DMS114 treated with DMSO at 0.1 percent for 48 hours (cell line): ENCODE data around the gene DMD.
"Not testable (repeated sequence)": the region's sequence is repeated elsewhere in the genome, so short reads cannot be mapped to it uniquely, and the experiment has no call there.

Experiments used
- DNase-seq: peaks from one replicate; lab custom pipeline; 2025; ENCODE audit not compliant: unreplicated experiment; lab: John Stamatoyannopoulos, UW

The DMD gene

DNA sequence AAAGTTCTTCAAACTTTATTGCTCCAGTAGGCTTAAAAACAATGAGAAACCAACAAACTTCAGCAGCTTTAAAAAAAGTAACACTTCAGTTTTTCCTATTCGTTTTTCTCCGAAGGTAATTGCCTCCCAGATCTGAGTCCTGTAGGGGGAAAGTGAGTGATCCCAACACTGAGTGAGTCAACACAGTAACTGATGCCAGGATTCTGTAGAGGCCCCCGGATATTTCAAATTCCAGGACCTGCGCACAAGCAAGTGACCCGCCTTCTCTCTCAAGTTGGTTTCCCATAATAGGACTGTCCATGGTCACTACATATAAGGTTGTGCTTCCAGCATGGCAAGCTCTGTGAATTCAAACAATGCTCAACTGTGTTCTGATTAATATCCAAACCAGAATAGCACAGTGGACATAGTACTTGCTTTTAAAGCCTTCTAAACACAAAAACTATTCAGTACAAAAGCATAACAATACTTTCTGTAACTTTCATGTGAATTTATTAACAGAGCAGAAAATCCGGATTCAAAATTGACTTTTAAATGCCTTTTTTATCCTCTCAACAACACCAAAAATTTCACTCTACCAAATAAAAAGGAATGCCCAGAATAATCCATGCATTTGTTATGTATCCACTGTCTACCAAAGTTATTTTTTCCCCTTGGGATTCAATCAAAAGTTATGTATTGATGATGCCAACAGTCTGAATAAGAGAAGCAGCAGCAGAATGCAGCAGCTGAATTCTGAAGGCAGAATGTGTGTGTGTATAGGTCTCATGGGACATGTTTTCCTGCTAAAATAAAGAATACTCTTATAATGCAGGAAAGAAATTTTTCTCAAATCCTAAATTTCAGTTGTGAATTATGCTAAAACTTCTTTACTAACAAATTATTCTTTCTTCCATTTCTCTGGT is at the start of gene DMD:
Gene DMD (minus strand): TSS at position 194 of the 905 bp plus-strand sequence. CDS start 237 bp downstream, outside the sequence.
- DNase-seq, result no peak

DNA sequence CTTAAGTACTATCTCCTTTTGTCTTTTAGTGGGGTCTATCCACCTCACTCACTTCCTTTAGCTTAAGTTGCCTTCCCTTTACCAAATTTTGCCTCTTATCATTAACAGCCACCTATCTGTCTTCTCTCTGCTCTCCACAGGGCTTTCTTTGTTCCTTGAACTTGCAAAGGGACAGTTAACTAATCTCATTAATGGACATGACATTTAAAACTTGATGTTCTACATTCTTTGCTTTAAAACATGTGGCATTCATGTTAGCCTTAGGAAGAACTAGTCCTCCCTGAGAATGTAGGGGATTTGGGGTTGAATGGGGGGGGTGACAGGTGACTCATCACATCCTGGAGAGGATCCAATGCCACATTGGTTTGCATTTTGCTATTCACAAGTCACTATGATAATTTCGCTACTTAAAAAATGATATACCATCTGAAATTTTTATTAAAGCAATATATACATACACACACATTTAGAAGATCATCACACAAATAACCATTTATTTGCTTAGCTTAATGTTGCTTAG is 41.0 kb upstream of the DMD start:
- DNase-seq, result no peak

DNA sequence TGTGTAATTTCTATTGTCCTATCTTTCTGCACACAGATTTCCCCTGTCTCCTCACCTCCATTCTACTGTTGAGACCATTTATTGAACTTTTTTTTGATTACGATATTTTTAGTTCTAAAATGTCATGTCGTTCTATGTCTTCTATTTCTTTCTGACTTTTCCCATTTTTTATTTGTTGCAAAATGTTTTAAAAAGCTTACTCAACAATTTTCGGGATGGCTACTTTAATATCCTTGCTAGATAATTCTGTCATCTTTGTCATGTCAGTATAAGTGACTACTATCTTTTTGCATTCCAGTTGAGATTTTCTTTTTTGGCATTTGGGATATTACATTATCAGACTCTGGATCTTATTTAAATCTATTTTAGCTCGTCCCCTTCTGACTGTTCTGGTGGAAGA is 7.5 kb upstream of the DMD start:
- DNase-seq, result no peak

DNA sequence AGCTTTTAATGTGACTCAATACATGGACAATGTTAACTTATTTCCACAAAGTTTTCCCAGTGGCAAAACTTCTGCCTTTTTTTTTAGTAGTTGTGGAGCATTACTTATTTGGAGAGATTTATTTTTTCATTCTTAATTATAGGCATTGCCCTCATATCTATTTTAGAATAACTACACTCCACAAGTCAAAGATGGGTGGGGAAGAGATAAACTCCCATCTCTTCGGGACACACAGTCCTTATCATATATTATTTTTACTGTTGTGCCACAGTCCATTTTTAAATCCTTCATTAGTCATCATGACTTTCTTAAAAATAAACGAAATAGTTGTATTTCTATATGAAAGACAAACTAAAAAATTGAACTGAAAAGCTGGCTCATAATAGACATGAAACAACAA is 1.2 kb downstream of the DMD start:
- no peak for DNase-seq

DNA sequence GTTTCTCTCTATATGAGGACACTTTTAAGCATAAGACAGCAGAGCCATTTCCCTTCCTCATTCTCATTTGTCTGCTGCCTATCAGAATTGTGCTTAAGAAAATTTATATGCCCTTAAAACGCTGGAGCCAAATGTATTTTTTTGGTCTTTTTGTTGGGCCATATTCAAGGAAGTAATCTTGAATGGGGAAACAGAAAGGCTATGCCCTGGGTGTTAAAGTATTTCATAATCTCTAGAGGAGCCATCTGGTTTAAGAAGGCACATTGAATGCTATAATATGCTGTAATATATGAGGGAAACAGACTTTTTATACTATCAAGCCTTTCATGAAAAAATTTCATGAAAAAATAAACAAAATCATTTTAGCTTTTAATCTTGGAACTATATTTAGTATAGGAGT is 4.3 kb downstream of the DMD start:
- DNase-seq, result no peak

DNA sequence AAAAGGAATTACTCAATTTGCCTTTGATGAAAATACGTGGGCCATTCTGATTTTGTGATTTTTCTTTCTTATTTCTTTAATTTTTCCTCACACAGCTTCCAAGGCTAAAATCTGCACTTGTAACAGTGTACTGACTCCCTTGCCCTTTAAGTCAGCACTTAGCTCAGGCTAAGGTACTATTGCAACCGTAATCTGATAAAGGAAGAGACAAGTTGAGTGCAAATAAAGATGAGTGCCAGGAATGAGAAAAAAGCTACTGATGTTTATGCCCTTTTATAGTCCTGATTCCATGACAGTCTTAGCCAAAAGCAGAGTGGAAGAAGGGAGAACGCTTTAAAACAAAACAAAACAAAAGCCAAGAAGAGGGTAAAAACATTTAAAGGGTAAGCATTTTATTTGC is 6.0 kb downstream of the DMD start:
- DNase-seq, result no peak

DNA sequence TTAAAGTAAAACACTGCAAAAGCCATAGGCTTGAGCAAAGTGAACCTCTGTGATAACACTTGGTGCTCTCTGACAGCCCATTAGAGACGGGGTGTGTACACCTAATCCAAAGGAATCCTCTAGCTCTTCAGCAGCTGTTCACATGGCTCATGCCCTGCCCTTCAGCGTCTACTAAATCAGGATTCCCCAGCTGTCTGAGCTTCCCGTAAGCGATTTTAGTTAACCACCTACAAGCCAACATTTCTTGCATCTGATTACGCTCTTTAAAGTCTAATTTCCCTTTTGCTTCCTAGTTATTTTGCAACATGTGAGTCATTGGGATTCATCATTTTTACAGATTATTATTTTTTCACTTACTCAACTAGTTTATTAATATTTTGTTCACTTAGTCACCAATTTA is 6.5 kb downstream of the DMD start:
- no peak for DNase-seq

DNA sequence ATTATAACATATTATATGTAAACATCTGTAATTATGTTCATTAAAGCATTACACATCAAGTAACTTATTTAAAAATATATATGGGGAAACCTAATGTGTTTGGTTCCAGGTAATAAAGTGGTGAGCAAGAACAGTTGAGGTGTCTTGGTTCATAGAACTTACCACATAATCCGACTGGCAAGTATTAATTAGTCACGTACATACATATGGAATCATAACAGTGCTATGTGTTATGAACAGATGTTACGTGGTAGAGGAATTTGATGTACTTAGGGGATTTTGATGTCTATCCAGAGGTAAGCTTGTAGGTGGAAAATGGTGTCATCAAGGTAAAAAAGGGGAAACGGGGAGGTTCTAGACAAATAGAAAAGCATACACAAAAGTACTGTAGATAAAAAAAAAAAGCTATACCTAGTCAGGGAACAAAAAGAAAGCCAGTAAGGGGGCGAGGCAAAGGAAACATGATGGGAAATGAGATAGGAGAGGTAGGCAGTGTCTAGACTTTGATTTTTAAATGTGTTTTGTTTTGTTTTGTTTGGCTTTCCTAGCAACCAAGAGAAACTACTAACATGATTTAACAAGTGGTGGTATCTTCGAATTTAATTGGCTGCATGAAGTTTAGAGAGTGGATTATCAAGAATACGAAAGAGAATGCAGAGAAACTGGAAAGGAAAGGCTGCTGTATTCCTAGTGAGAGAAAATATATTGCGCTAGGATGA is 12.6 kb downstream of the DMD start:
- DNase-seq, result no peak

DNA sequence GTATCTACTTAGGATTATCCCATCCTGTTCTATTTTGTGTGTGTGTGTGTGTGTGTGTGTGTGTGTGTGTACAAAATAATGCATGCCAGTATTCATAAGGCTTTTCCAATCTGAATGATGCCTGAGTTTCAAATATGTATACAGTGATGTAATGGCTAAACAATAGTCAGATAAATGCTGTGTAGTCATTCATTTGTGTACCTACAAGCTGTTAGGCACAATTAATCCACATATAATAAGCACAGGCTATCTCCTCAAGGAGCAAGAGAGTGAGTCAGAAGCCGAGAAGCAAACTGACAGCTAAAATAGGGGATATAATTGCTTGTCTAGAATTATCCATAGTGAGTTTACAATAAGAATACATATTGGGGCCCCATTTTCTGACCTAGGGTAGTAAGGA is 15.7 kb downstream of the DMD start:
- no peak for DNase-seq

DNA sequence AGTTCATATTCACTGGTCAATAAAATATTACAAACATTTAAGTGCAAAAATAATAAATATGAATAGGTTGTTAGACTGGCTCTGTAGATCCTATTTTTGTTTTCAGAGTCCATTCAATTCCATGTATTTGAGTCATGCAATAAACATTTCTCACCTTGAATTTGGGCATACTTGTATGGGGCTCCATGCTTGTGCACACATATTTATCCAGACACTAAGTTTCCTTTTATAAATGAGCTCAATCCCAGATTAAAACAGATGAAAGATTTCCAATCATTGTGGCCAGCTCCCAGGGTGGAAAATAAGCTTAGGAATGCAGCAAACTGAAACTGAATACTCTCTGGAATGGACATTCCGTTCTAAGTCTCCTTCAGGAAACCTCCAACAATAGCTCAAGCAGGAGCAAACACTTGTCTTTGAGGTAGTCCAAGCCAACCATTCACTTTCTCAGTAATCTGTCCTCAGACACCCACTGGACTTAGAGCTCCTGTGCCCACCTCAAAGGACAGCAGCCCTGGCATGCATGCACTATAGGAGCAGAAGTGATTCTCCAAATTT is 16.4 kb downstream of the DMD start:
- DNase-seq, result no peak

DNA sequence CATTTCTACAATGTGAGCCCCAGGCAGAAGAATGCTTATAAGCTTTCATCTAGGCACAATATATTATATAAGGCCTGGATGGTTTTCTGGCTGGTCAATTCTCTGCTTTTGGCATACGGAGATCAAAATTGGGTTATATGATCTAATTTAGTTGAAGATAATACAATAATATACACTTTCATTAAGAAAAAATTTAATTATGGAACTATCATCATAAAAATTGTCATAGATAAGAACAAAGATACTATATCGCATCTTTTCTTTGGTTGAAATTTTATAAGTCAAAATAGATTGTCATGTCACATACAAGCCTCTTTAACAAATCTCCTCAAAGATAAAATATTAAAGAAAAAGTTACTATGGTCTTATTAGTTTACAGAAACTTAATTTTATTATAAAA is 17.1 kb downstream of the DMD start:
- no peak for DNase-seq

DNA sequence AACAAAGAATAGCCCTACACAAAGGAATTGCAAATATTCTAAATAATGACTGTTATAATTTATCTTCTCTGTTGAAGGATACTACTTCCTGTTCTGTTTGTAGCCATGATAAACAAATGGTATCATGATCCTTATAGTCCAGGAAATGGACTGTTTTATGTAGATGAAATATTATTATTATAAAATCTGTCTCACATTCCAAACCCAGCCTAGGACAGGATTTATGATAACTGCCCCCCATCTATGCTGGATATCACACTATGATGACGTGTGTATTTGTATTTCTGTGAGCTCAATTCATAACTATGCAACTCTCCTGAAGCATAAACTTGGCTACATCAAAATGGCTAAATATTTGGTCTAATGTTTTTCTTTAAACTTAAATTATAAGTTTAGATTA is 21.3 kb downstream of the DMD start:
- DNase-seq, result no peak

DNA sequence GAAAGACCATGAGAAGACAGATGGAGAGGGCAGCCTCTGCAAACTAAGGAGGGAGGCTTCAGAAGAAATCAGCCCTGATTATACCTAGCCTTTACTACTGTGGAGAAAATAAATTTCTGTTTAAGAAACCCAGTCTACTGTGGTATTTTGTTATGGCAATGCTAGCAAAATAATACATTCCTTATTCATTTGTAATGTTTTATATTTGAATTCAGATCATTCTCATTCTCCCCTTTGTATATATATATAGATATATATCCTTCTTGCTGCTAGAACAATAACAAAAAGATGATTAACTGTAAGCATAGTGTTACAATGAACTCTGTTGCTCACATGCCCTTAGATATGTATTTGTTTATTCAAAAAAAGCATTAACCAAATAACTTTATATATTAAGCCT is 22.5 kb downstream of the DMD start:
- no peak for DNase-seq

DNA sequence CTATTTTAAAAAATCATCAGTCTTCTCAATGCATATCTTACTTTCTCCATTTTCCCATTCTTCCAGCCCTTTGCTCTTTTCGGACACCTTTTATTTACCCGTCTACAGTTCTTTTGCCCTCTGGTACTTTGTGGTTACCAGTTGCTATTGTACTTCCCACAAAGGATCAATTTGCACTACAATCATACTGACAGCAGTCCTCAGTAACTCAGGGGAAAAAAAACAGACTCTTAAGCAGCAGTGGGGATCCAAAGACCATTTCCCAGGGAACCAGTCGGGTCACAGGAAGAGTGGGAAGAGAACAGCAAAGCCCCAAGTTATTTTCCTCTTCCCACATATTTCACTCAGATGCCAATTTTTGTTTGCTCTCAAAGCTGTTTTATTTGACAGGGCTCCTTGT is 23.1 kb downstream of the DMD start:
- DNase-seq, result no peak

DNA sequence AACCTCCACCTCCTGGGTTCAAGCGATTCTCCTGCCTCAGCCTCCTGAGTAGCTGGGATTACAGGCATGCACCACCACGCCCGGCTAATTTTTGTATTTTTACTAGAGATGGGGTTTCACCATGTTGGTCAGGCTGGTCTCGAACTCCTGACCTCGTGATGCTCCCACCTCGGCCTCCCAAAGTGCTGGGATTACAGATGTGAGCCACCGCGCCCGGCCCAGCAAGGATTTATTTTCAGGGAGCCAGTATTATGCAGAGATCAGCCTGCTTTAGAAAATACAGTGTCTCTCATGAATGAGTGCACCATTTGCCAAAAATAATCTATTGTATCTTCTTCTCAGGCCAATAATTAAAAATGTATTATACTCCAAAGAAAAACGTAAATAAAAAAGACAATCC is 26.5 kb downstream of the DMD start:
- not testable (repeated sequence) for DNase-seq

DNA sequence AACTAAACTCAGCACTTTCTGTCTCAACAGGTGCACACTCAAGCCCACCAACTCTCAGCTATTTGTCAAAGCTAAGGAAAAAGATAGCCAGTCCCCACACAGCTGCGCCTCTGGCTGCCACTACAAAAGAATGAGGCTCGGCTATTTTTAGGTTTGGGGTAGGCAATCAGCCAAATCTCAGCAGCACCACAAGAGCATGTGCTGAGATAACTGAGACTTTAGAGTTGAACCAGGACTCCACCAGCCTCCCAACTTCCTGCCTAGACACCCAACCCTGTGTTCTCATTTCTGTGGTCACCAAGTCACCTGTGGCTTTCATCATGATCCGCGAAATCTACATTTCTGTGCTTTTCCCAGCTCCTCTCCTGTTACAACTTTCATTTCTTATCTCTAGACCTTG is 28.0 kb downstream of the DMD start:
- no peak for DNase-seq

DNA sequence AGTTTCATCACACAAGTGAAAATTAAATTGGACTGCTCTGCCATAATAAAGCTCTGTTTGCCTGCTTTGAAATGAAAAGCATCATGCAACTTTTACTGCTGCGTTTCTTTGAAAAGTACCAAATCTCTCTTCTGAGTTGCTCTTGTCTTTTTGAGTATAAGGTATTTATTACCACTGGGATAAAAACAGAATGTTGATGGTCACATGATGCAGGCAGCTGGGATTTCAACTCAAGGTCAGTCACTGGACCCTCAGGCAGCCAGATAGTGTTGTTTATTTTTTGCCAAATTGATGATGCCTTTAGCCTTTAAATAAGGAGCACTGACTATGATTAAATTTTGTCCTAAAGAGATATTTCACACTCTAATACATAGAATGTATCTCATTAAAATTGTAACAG is 32.7 kb downstream of the DMD start:
- no peak for DNase-seq

DNA sequence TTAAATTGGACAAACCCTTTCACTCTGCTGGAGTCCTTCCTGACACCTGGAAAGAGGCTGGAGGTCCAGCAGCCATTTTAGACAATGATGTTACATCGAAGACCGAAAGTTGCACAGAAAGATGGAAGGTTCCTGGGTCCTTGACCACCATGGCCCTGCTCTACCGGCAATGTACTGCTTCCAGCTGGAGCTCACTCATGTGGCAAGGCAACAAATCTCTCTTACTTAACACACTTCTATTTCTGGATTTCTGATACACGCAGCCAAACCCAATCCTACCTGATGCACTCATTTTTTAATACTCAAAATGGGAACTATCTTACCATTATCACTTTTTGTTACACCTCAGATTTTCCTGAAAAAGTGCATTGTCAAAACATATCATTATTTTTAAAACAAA is 33.1 kb downstream of the DMD start:
- no peak for DNase-seq

DNA sequence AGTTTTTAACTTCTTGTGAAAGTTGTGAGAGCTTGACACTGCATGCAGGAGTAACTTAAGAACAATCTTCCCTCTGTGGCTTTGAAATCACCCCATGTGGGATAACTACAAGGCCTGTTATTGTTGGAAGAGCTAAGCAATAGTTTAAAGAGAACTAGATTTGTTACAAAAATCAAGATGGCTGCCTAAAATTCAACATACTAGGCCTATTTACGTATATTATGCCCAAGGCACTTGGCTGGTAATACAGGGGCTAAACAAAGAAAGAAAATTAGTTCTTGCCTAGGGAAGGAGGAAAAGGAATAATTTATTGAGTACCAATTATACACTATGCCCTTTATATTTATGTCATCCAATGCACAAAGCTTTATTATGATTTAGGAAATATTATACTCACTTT is 36.1 kb downstream of the DMD start:
- DNase-seq, result no peak

DNA sequence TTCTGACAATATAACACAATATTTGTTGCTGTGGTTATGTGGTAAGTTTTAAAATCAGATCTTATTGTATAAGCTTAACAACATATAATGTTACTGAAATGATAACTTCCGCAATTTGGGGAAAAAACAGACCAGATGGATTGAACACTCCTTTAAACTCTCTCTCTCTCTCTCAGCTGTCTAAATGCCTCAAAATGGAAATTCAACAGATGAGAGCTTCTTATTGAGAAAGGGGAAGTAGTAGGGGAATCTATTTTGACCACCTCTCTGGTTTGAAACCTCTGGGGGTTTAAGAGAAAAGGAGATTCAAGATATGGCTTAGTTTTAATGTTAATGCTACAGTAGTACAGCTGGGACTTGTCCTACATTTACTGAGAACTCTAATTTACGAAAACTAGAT is 40.3 kb downstream of the DMD start:
- no peak for DNase-seq

DNA sequence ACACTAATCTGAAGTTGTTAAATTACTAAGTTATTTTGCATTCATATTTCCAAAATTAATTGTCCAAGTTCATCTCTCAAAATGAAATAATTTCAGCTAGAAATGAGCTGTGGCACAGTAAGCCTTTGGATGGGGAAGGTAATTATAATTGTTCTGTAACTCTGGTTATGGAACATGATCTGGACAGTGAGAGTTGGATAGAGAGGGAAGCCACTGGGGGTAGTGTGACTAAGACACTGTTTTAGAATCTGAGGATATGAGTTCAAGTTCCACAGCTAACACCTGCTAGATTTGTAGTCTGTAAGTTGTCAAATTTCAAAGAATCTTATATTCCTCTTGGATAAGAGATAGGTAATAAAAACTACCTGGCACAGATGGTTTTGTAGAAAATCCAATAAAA is 49.5 kb downstream of the DMD start:
- no peak for DNase-seq

DNA sequence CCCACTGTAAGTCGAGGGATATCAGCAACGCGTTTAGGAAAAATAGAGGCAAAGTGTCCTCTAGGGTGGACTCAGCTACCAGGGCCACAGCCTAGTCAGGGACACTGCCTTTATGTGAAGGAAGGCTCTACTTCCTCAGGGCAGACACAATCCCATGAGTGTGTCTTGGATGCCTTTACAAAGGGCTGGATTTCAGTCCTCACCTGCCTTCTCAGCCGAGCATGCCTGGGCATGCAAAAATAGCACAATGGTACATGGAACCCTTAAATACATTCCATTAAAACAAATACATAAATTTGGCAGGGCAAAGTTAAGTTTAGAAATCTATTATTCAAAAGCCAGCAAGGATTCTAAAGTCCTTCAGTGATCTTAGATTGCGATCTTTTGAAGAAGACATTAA is 51.1 kb downstream of the DMD start:
- DNase-seq, result no peak
